ENCODE results near the gene CMC2. TPM values are rescaled to one million over a fixed set of nuclear protein-coding genes. Genes with fewer than 3 reads are reported as not detected.

The CMC2 gene
- total RNA-seq, 1 donor from 2014 or later = 112 TPM

DNA sequence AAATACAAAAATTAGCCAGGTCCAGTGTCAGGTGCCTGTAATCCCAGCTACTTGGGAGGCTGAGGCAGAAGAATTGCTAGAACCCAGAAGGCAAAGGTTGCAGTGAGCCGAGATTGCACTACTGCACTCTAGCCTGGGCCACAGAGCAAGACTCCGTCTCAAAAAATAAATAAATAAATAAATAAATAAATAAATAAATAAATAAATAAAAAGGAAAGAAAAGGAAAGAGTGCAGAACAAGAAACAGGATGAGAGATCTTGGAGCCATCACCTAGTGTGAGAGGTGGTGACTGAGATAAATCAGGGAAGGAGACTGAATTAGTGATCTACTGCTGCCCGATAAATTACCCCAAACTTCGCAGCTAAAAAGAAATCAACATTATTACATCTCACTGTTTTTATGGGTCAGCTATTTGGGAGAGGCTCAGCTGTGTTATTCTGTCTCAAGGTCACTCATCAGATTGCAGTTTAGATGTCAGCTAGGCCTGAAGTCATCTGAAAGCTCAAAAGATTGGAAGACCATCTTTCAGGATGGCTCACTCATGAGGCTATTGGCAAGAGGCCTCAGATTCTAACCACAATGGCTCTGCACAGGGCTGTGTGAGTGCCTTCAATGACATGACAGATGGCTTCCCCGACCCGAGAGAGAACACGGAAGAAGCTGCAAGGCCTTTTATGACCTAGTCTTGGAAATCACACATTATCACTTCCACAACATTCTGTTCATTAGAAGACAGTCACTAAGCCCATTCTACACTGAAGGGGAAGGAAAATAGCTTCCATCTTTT is 66.4 kb downstream of the CMC2 start:
- DNase-seq (ENCODE audit: low spot score) = no peak
- intact Hi-C loops (cut with DNase I) = no loop called here

DNA sequence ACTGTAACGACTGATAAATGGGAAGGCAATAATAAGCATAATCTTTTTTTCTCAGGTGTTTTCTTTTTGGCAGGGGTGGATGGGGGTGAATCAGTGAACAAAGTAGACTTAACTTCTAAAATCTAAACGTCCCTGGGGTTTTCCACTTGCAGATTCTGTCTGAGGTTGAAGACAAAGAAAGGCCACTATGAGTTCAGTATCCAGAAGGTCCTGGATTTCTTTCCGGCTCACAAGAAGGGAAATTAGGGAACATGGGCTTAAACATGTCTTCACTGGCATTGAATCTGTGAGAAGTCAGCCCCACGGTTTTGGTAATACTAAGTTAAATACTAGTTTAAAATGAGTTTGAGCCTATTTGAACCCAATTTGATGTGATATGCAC is 67.8 kb downstream of the CMC2 start:
- intact Hi-C loops (cut with DNase I) = no loop called here
- no peak for DNase-seq (ENCODE audit: low spot score)

DNA sequence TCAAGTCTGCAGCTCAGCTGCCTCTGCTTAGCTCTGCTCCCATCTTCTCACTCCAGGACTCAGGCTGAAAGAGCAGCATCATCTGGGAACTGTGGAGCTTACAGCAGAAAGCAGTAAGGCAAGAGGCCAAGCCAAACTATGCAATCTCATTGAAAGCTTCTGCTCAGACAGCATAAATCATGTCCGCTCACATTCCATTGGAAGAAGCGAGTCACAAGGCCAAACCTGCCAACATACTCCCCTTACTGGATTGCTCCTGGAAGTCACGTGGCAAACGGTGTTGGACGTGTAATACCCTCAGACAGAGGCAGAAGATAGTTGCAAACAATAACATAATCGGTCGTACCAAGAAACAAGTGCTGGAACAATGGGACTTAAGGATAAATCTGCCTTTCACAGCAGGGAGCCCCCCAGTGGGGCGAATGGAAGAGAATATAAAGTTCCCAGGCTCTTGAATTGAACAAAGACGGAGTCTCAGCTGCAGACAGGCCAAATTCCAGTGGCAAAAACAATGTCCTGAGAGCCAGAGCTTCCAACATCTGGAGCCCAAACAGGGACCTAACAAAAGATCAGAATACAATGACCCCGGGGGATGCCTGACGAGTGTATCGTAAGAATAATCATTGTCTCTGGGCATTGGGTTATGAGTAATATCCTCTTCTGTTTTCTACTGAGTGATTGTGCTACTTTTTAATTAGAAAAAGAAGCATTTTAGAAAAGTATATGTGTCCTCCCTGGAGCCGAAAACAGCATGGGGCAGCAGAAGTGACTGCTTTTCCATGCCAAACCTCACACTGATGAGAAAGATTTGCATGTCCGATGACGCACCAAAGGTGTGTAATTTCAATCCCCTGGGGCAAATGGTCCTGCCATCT is 68.4 kb downstream of the CMC2 start:
- intact Hi-C loops (cut with DNase I) = no loop called here
- DNase-seq (ENCODE audit: low spot score) = no peak

GRCh38 chr16:80936410-80936809 is 70.3 kb downstream of the CMC2 start:
- no peak for DNase-seq (ENCODE audit: low spot score)
- intact Hi-C loops (cut with DNase I) = no loop called here

DNA sequence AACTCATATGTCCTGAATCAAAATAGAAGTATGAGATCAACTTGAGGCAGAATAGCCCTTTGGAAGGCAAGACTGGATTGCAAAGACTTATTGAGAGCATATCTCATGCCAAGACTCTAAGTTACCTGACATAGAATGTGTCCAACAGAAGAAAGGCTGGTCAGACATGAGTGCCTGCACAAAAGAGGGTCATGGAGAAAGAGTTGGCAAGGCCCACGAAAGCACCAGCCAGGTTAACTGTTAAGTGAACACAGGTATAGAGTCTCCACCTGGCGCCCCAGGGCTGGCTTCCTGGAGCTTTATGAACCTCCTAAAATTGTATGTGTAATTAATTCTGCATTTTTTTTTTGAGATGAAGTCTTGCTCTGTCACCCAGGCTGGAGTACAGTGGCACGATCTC is 71.0 kb downstream of the CMC2 start:
- DNase-seq (ENCODE audit: low spot score) = no peak
- intact Hi-C loops (cut with DNase I) = no loop called here

DNA sequence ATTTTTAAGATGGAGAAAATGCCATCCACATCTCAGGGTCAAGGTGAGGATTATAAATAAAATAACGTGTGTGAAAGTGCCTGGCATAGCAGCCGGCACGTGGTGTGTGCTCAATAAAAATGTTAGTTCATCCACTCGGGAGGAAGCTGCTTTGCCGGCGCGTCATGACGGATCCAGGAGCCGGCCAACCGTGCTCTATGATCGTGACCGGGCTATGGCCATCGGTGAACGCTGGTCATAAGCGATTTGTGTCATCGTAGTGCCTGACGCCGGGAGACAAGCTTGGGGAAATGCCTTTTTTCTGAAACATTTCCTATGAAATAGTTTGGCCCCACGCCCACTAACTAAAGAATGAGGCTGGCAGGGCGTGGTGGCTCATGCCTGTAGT is 74.0 kb downstream of the CMC2 start:
- no peak for DNase-seq (ENCODE audit: low spot score)
- intact Hi-C loops (cut with DNase I) = no loop called here

GRCh38 chr16:80931801-80932707 is 74.6 kb downstream of the CMC2 start:
- intact Hi-C loops (cut with DNase I) = no loop called here

GRCh38 chr16:80924372-80924978 is 82.2 kb downstream of the CMC2 start:
- intact Hi-C loops (cut with DNase I) = no loop called here
- DNase-seq (ENCODE audit: low spot score) = no peak

More at GRCh38 chr16:80931801-80932707, 74.6 kb downstream of the CMC2 start:
- no peak for DNase-seq (ENCODE audit: low spot score)

DNA sequence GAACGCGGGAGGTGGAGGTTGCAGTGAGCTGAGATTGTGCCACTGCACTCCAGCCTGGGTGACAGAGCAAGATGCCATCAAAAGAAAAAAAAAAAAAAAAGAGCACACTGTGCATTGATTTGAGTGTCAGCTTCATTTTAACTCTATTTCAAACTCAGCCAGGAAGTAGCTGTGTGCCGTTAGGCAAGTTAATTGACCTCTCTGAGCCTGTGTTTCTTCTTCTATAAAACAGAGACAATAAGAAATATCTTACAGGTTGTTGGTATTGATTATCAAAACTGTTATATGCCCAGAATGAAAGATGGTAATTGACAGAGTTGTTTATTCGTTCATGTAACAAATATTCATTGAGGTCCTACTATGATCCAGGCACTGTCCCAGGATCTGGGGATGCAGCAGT is 83.3 kb downstream of the CMC2 start:
- DNase-seq (ENCODE audit: low spot score) = no peak
- intact Hi-C loops (cut with DNase I) = no loop called here

Other genes starting within 250 kb of the CMC2 start
- gene CDYL2, start 202.3 kb downstream of the CMC2 start, total RNA-seq = 6.0 TPM
- 10.0 TPM for gene CENPN, start 329 bp upstream of the CMC2 start, total RNA-seq
- gene ATMIN, start 29.0 kb upstream of the CMC2 start, total RNA-seq = 26.0 TPM
- 1.5 TPM for gene C16orf46, start 70.4 kb upstream of the CMC2 start, total RNA-seq
- gene GCSH, start 89.5 kb upstream of the CMC2 start, total RNA-seq = 35.2 TPM
- not detected for gene BCO1, start 231.8 kb upstream of the CMC2 start, total RNA-seq